GM12801 (cell line): Measurements from ENCODE around the gene PDE8A.

Experiments used
- TF ChIP-seq, protein P1 (sequence below): IDR thresholded peaks from one replicate; pipeline ENCODE4 v1.5.1; 2011; ENCODE audit warnings: control low read depth; ENCODE audit not compliant: insufficient read length; ENCODE audit errors: extremely low read depth

The PDE8A gene

DNA sequence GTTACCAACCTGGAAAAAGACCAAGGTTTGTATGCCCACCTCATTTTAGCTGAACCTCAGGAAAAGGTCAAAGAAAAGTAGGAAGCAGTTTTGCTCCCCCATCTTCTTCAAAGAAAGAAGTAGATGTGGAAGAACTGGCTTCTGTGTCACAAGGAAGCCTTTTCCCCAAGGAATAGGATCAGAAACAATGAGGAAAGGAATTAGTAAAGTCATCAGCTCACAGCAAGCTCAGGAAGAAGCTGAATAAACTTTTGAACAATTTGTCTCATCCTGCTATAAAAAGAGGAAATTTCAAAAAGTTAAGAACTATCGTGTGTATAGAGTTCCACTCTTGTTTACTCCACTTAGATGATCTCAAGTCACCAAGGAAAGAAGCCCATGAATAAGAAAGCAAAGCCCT, 174.2 kb downstream of the PDE8A start:
- TF ChIP-seq, protein P1, sequence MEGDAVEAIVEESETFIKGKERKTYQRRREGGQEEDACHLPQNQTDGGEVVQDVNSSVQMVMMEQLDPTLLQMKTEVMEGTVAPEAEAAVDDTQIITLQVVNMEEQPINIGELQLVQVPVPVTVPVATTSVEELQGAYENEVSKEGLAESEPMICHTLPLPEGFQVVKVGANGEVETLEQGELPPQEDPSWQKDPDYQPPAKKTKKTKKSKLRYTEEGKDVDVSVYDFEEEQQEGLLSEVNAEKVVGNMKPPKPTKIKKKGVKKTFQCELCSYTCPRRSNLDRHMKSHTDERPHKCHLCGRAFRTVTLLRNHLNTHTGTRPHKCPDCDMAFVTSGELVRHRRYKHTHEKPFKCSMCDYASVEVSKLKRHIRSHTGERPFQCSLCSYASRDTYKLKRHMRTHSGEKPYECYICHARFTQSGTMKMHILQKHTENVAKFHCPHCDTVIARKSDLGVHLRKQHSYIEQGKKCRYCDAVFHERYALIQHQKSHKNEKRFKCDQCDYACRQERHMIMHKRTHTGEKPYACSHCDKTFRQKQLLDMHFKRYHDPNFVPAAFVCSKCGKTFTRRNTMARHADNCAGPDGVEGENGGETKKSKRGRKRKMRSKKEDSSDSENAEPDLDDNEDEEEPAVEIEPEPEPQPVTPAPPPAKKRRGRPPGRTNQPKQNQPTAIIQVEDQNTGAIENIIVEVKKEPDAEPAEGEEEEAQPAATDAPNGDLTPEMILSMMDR, result no peak

DNA sequence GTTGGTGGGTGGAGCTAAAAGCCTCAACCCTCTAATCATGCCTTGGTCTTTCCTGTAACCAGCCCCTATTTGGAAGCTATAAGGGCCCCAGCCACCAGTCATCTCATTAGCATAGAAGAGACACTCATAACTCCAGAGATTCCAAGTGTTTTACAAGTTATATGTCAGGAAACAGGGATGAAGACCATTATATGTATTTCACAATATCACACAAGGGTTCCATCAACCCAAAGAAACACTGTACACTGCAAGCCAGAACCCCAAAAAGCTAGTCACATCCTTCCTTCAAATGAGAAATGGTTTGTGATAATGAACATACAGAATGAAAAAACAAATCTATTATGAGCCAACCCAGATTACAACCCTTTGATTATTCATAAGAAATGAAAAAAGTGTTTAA, 175.7 kb downstream of the PDE8A start:
- TF ChIP-seq, protein P1, result no peak

DNA sequence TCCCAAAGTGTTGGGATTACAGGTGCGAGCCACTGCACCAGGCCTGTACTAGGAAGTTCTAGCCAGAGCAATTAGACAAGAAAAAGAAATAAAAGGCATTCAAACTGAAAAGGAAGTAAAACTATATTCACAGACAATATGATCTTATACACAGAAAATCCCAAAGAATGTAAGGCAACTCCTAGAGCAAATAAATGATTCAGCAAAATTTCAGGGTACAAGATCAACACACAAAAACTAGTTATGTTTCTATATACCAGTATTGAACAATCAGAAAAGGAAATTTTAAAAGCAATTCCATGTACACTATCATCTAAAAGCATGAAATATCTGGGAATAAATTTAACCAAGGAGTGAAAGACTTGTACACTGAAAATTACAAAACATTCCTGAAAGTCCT, 180.6 kb downstream of the PDE8A start:
- TF ChIP-seq, protein P1, result no peak

DNA sequence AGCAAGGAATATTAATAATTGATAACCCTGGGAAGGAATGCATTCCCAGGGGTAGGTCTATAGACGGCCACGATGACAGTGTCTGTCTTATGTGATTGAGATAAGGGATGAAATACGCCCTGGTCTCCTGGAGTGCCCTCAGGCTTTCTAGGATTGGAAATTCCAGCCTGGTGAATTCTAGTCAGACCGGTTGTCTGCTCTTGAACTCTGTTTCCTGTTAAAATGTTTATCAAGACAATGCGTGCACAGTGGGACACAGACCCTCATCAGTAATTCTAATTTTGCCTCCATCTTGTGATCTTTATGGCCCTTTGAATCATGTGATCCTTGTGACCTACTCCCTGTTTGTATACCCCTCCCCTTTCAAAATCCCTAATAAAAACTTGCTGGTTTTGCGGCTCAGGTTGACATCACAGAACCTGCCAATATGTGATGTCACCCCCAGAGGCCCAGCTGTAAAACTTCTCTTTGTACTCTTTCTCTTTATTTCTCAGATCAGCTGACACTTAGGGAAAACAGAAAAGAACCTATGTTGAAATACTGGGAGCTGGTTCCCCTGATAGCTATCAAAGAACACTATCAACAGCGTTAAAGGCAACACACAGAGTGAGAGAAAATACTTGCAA, 183.3 kb downstream of the PDE8A start:
- TF ChIP-seq, protein P1, result no peak

DNA sequence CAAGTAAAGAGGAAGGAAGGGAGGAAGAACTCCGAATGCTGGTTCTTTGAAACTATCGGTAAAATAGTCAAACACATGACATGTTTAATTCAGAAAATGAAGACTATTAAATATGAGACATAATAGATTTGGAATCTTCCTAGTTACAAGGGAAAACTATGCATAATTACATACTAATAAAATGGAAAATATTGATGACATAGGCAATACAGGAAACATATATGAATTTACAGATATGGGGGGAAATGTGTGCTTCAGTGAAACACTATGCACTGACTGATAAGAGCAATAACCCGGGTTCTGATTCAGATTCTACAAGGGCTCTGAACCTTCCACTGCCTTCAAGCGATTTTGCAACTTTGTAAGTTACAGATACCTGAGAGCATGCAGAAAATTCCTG, 185.9 kb downstream of the PDE8A start:
- TF ChIP-seq, protein P1, result no peak

DNA sequence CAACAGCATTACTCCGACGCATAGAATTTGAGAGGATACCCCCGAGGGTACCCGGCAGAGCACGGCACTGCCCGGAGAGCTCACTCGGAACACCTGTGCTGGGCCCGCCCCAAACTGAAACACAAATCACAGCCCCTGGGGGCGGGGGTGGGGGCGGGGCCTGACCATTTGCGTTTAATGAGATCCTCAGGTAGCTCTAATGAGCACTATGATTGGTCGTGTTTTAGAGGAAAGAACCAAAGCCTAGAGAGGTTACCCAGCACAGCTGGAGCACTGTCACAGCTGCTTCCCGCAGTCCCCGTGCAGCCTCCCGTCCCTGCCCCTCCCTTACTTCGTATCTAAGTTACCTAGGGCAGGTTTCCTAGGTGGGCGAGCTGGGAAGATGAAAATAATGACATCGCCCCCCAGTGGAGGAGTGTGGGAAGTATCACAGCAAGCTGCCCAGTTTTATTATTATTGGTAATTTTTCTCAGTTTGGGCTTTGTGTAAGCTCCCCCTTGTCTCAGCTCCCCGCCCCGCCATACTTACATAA, 187.1 kb downstream of the PDE8A start:
- TF ChIP-seq, protein P1, result no peak

DNA sequence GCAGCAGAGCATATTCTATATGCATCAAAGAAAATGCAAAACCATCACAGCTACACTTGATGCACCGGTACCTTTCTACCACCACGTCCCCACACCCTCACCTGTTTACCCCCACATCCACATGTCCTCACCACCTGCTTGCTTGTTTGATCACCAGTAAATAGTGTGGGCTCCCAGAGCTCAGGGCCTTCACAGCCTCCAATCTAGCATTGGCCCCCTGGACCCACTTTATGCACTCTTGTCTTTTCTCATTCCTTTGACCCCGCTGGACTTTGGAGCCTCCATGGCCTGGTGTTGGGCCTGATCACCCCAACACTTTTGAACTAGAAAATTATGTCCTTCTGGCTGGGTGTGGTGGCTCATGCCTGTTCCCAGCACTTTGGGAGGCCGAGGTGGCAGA, 190.1 kb downstream of the PDE8A start:
- TF ChIP-seq, protein P1, result no peak
